GM10266 (cell line): Measurements from ENCODE around the gene AP2B1.

ENCODE experiments used
- DNase-seq: peaks from one replicate; pipeline ENCODE4 v3.0.0; 2012; ENCODE audit errors: extremely low spot score
- CTCF ChIP-seq: IDR thresholded peaks from 2 replicates; pipeline ENCODE4 v1.5.1; 2012; ENCODE audit warnings: mild to moderate bottlenecking, low read depth; ENCODE audit not compliant: control insufficient read depth, insufficient read depth; ENCODE audit errors: missing control alignments

The AP2B1 gene

GRCh38 chr17:35726953-35727460, 139.9 kb downstream of the AP2B1 start:
- no peak for TF ChIP-seq CTCF
- no peak for DNase-seq

- no peak for DNase-seq
- no peak for TF ChIP-seq CTCF
Observed at GRCh38 chr17:35727635-35728034, 140.5 kb downstream of the AP2B1 start.

- no peak for TF ChIP-seq CTCF
Observed at GRCh38 chr17:35728551-35728950, 141.4 kb downstream of the AP2B1 start.

GRCh38 chr17:35729405-35729833, 142.3 kb downstream of the AP2B1 start:
- no peak for DNase-seq
- TF ChIP-seq CTCF = no peak

More at GRCh38 chr17:35728551-35728950, 141.4 kb downstream of the AP2B1 start:
- DNase-seq = no peak

GRCh38 chr17:35730400-35731005, 143.4 kb downstream of the AP2B1 start:
- no peak for TF ChIP-seq CTCF
- no peak for DNase-seq

- DNase-seq = peak; percentile 80
- TF ChIP-seq CTCF = no peak
Observed at GRCh38 chr17:35731239-35731916, 144.3 kb downstream of the AP2B1 start, which contains the start of gene RASL10B. Gene RASL10B (plus strand): TSS chr17:35731639. CDS start chr17:35735185, 3,546 bp downstream.
